ENCODE results near the gene NPAS1. TPM values are rescaled to one million over a fixed set of nuclear protein-coding genes. Genes with fewer than 3 reads are reported as not detected.
A peak's percentile ranks its signal among the peaks of the same experiment; 100 is the strongest.

Gene NPAS1
- total and polyA plus RNA-seq, 4 donors: 0.31 to 1.2 (median 0.70) TPM

GRCh38 chr19:46974181-46974580 is 45.5 kb upstream of the NPAS1 start:
- peak overlapping the region in 1 of 2 donors; percentile 96 for H3K27ac ChIP-seq (ENCODE audit: low read depth in 1 of 2, low read length in 1 of 2)

GRCh38 chr19:46975011-46975924 is 44.4 kb upstream of the NPAS1 start:
- H3K27me3 ChIP-seq (ENCODE audit: control insufficient read depth in 3 of 3, insufficient read depth in 3 of 3, low read length in 2 of 3): no peaks in the 10 kb centered on the region
- peak overlapping the region; percentile 68 to 96 for H3K27ac ChIP-seq (ENCODE audit: low read depth in 1 of 2, low read length in 1 of 2)
- no peak for ATAC-seq (ENCODE audit: insufficient read depth, low FRiP score)

More at GRCh38 chr19:46974181-46974580, 45.5 kb upstream of the NPAS1 start:
- no peaks in the 10 kb centered on the region for H3K27me3 ChIP-seq (ENCODE audit: control insufficient read depth in 3 of 3, insufficient read depth in 3 of 3, low read length in 2 of 3)
- H3K36me3 ChIP-seq (ENCODE audit: control insufficient read depth in 4 of 4, insufficient read depth in 4 of 4, low read length in 4 of 4): peaks cover 0 to 8% (median 4%) of the 10 kb centered on the region in 4 donors
- H3K9ac ChIP-seq (ENCODE audit: insufficient read depth in 1 of 2, low read length in 2 of 2): no peak overlapping the region
- H3K9me3 ChIP-seq (ENCODE audit: control insufficient read depth in 4 of 4, insufficient read depth in 3 of 4, low read length in 3 of 4): no peaks in the 10 kb centered on the region
- DNase-seq (no peak), ATAC-seq (ENCODE audit: insufficient read depth, low FRiP score) (no peak)
- no peak overlapping the region for H3K4me3 ChIP-seq
- 96 to 99% methylated on average over 4 of the region's 4 CpGs for WGBS, 2 donors
- TF ChIP-seq CTCF (IDR thresholded peaks at IDR 0.05; ENCODE audit: control extremely low read depth, extremely low read depth): no peak
- peaks cover 24 to 45% (median 27%) of the 10 kb centered on the region in 5 donors for H3K4me1 ChIP-seq (ENCODE audit: control insufficient read depth in 5 of 5, insufficient read depth in 5 of 5, low read length in 5 of 5)

GRCh38 chr19:46975925-46976782 is 43.5 kb upstream of the NPAS1 start:
- Histone ChIP-seq H3K4me1 (ENCODE audit: control insufficient read depth in 5 of 5, insufficient read depth in 5 of 5, low read length in 5 of 5) (peaks cover 24 to 58% (median 35%) of the 10 kb centered on the region in 5 donors), H3K9me3 (ENCODE audit: control insufficient read depth in 4 of 4, insufficient read depth in 3 of 4, low read length in 3 of 4) (no peaks in the 10 kb centered on the region), H3K27ac (ENCODE audit: low read depth in 1 of 2, low read length in 1 of 2) (peak overlapping the region; percentile 89 to 96), H3K9ac (ENCODE audit: insufficient read depth in 1 of 2, low read length in 2 of 2) (peak overlapping the region in 1 of 2 donors; percentile 53), H3K27me3 (ENCODE audit: control insufficient read depth in 3 of 3, insufficient read depth in 3 of 3, low read length in 2 of 3) (no peaks in the 10 kb centered on the region), H3K36me3 (ENCODE audit: control insufficient read depth in 4 of 4, insufficient read depth in 4 of 4, low read length in 4 of 4) (no peaks in the 10 kb centered on the region), H3K4me3 (no peak overlapping the region)
- DNase-seq (peak; percentile 84 to 89 (median 87)), ATAC-seq (ENCODE audit: insufficient read depth, low FRiP score) (peak; percentile 79)
- WGBS, 2 donors: 49 to 76% methylated on average over 18 of the region's 18 CpGs
- TF ChIP-seq CTCF (IDR thresholded peaks at IDR 0.05; ENCODE audit: control extremely low read depth, extremely low read depth): no peak

More at GRCh38 chr19:46975011-46975924, 44.4 kb upstream of the NPAS1 start:
- no peaks in the 10 kb centered on the region for H3K9me3 ChIP-seq (ENCODE audit: control insufficient read depth in 4 of 4, insufficient read depth in 3 of 4, low read length in 3 of 4)
- WGBS, 2 donors: 82 to 86% methylated on average over 16 of the region's 16 CpGs
- peak overlapping the region in 1 of 2 donors; percentile 53 for H3K9ac ChIP-seq (ENCODE audit: insufficient read depth in 1 of 2, low read length in 2 of 2)
- DNase-seq: peak in 2 of 3 donors; percentile 35 to 52
- H3K4me3 ChIP-seq: no peak overlapping the region
- TF ChIP-seq CTCF (IDR thresholded peaks at IDR 0.05; ENCODE audit: control extremely low read depth, extremely low read depth): no peak
- H3K4me1 ChIP-seq (ENCODE audit: control insufficient read depth in 5 of 5, insufficient read depth in 5 of 5, low read length in 5 of 5): peaks cover 24 to 49% (median 33%) of the 10 kb centered on the region in 5 donors
- H3K36me3 ChIP-seq (ENCODE audit: control insufficient read depth in 4 of 4, insufficient read depth in 4 of 4, low read length in 4 of 4): peaks cover 0 to 2% (median 0%) of the 10 kb centered on the region in 4 donors

Measured in lung (tissue), 12 donors.